DMS 273 treated with DMSO at 0.1 percent for 48 hours (cell line): ENCODE measurements around the gene PDHX.

Experiments used
- DNase-seq: peaks from one replicate; lab custom pipeline; 2025; lab: John Stamatoyannopoulos, UW

Gene PDHX

GRCh38 chr11:34990916-34991315, 74.5 kb downstream of the PDHX start:
- no peak for DNase-seq

DNA sequence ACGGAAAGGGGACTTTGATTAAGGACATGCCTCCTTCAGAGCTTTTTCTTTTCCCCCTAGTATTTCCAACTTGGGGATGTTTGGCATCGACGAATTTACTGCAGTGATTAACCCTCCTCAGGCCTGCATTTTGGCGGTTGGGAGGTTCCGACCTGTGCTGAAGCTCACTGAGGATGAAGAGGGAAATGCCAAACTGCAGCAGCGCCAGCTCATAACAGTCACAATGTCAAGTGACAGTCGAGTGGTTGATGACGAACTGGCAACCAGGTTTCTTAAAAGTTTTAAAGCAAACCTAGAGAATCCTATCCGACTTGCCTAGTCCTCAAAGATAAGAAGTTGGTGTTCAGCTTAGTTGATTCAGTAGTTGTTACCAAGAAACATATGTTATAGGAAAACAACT, 78.4 kb downstream of the PDHX start:
- DNase-seq: no peak

DNA sequence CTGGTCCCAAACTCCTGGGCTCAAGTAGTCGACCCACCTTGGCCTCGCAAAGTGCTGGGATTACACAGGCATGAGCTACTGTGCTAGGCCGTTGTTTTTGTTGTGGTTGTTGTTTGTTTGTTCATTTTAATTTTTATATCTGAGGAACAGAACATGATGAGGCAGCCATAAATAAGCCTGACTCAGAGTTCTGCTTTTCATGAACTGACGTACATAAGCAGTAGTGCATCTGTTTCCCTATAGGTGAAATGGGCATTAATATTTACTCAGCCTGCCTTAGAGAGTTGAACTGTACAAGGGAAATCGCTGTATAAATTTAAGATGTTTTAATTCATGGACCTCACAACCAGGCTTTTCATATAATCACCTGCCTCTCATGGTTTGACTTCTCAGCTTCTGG, 80.5 kb downstream of the PDHX start:
- no peak for DNase-seq

- DNase-seq: no peak
Observed at GRCh38 chr11:34997952-34998528, 81.6 kb downstream of the PDHX start.

DNA sequence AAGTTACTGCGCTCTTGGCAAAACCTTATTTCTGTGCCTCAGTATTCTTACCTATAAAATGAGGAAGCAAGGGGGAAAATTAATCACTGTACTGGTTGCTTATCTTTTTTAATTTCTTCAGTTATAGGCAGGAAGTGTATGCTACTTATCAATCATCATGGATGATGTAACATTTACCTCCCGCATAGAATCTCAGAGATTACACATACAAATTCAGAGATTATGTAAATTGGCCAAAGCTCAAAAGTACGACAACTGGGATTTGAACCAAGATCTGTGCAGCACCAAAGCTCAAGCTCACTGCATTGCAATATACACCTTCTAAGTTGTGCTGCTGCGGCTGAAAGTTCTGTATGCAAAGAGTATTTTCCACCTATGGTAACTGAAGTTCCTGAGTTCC, 83.0 kb downstream of the PDHX start:
- no peak for DNase-seq

- no peak for DNase-seq
Observed at GRCh38 chr11:35003186-35003585, 86.8 kb downstream of the PDHX start.

GRCh38 chr11:35003658-35004057, 87.2 kb downstream of the PDHX start:
- DNase-seq: no peak

DNA sequence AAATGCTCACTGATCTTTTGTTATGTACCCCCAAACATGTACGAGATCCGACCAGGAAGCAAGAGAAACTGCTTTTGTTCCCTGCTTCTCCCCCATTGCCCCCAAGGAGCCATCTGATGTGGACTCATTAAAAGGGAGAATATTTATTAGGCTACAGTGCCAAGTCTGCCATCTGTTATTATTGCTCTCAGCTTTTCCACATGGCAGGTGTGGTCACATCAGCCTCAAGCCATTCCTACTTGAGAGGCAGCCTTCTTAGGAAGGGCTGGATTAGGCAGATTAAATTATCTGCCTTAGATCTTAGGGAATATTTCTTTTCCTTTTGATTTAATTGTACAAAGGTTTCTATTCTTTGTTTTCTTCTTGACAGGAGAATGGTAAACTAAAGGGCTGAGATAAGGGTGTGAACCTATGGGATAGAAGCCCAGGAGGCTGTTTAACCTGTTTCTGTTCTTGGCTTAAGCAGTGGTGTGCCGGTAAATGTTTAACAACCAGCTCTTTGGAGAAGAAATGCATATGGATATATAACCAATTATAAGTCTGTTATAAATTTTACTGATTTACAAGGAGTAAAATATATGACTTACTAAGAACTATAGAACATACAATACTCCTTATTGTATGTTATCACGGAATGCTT, 88.8 kb downstream of the PDHX start:
- peak; percentile 83 for DNase-seq

GRCh38 chr11:35006389-35007128, 90.1 kb downstream of the PDHX start:
- no peak for DNase-seq

DNA sequence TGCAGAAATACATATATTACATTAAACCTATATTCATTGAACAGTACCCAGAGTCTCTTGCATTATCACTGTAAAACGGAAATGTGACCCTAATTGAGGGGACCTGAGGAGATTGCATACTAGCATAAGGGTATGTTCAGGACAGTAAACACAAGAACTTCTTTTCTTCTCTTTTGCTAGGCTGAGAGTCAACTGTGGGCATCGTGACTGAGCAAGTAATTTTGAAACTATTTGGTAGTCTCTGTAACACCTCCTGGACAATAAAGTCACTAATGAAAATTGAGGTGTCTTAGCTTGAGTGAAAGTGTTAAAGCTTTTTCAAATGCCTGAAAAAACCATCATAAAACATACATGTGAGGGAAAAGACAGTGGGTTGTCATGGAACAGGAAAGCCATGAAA, 90.9 kb downstream of the PDHX start:
- no peak for DNase-seq

- no peak for DNase-seq
Observed at GRCh38 chr11:35009191-35009943, 92.9 kb downstream of the PDHX start.

- no peak for DNase-seq
Observed at GRCh38 chr11:35009944-35010342, 93.5 kb downstream of the PDHX start.

DNA sequence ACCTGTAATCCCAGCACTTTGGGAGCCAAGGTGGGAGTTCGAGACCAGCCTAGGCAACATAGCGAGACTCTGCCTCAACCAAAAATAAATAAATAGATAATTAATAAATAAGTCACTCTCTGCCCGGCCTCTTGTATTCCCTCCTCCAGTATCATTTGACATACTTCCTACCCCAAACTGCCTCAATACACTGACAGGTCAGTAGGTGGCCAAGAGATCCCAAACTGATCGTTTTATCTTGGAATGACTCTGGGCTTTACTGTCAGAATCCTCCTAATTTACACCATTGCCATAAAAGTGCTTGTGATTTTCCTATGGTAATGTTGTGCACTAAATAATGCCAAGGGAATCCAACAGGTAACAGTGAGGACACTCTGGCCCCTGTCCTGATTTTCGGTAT, 94.2 kb downstream of the PDHX start:
- DNase-seq: no peak

DNA sequence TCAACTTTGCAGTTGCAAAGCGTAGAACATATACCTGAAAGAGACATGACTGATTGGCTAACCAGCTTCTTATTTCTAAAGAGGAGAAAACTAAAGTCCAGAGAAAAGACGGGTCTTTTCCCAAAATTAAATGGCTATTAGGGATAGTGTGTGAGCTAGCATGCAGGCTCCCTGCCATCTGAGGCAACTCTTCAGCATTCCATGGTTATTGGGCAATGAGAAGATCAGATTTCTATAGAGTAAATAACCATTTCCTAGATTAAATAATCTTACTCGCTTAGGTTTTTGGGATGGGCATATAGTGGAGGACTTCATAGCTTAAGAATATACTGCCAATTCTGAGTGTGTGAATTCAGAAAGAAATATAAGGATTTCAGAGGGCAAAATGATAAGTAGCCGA, 95.0 kb downstream of the PDHX start:
- no peak for DNase-seq

GRCh38 chr11:35011944-35012343, 95.5 kb downstream of the PDHX start:
- no peak for DNase-seq

DNA sequence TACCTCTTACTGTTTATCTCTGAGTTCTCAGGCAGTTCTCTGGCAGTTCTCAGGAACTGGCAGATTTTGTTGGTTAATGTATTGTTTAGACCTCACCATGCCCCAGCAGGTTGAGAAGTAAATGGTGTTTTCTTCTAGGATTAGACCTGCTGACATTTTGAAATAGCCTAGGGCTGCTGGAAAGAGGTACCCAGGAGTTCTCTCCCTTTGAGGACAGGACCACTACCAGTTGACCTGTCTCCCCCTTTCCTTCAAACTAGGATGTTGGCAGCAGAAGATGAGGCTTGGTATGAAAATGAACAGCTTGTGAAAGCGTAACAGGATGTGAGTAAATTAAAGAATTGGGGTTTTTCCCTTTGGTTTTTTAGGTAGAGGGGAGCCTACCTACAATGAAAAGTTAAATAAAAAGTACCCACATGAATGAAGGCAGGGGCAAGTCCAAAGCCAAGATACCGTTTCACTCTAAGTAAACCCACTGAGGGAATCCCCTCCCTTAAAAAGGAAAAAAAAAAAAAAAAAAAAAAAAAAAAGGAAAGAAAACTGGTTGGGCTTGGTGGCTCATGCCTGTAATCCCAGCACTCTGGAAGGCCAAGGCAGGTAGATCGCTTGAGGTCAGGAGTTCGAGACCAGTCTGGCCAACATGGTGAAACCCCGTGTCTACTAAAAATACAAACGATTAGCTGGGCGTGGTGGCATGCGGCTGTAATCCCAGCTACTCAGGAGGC, 96.2 kb downstream of the PDHX start:
- no peak for DNase-seq

GRCh38 chr11:35013514-35014233, 97.3 kb downstream of the PDHX start:
- no peak for DNase-seq

GRCh38 chr11:35014346-35014745, 97.9 kb downstream of the PDHX start:
- no peak for DNase-seq

GRCh38 chr11:35015621-35016387, 99.4 kb downstream of the PDHX start:
- no peak for DNase-seq

- DNase-seq: no peak
Observed at GRCh38 chr11:35016916-35017315, 100.5 kb downstream of the PDHX start.
